HCT116 (cell line): ENCODE measurements around the gene ELMOD1.

Experiments used
- CBX3 ChIP-seq: IDR thresholded peaks from 2 replicates; pipeline ENCODE4 v1.6.1; 2012; ENCODE audit warnings: low read depth
- CEBPB ChIP-seq: IDR thresholded peaks from 2 replicates; pipeline ENCODE4 v1.6.1; 2012; ENCODE audit warnings: low read depth
- EZH2 ChIP-seq: fragments of 200-600 bp; sonication (generic); IDR thresholded peaks from 2 replicates; pipeline ENCODE4 v1.6.1; 2017; ENCODE audit warnings: antibody characterized with exemption, mixed run types
- POLR2A ChIP-seq: IDR thresholded peaks from 2 replicates; pipeline ENCODE4 v1.7.0; 2011; ENCODE audit warnings: borderline replicate concordance; ENCODE audit not compliant: insufficient read depth, insufficient read length; ENCODE audit errors: extremely low read depth
- POLR2AphosphoS5 ChIP-seq: IDR thresholded peaks from 2 replicates; pipeline ENCODE4 v1.6.1; 2011; ENCODE audit warnings: mild to moderate bottlenecking, low read depth, low read length, moderate library complexity
- RAD21 ChIP-seq: IDR thresholded peaks from 2 replicates; pipeline ENCODE4 v1.6.1; 2012; ENCODE audit warnings: low read depth, mild to moderate bottlenecking
- SRF ChIP-seq: IDR thresholded peaks from 2 replicates; pipeline ENCODE4 v1.6.1; 2012; ENCODE audit warnings: low read depth
- YY1 ChIP-seq: IDR thresholded peaks from 2 replicates; pipeline ENCODE4 v1.6.1; 2011; ENCODE audit warnings: low read length, low read depth, moderate library complexity, mild to moderate bottlenecking; ENCODE audit not compliant: insufficient replicate concordance; ENCODE audit errors: extremely low read depth
- ZNF274 ChIP-seq: fragments of 200-500 bp; sonication (Bioruptor generic); IDR thresholded peaks from 2 replicates; pipeline ENCODE4 v1.6.1; 2014; ENCODE audit warnings: mild to moderate bottlenecking, low read depth, low read length, inconsistent platforms
- TF ChIP-seq, protein P1 (sequence below): IDR thresholded peaks from 2 replicates; pipeline ENCODE4 v1.6.1; 2012; ENCODE audit warnings: low read depth
- TF ChIP-seq, protein P2 (sequence below), 3 experiments: fragments of 200-600 bp in 1 of 3; sonication (generic) in 1 of 3; IDR thresholded peaks in 2 of 3; conservative IDR thresholded peaks in 1 of 3; 2 replicates each; pipeline ENCODE4 v1.5.1; 2012 to 2017; ENCODE audit warnings: low read depth in 2 of 3, low read length in 2 of 3, antibody characterized with exemption in 1 of 3, borderline replicate concordance in 1 of 3, control low read depth in 1 of 3, mild to moderate bottlenecking in 1 of 3, mixed read lengths in 1 of 3, mixed run types in 1 of 3, moderate library complexity in 1 of 3; ENCODE audit not compliant: insufficient read depth in 1 of 3
- TF ChIP-seq, protein P3 (sequence below): IDR thresholded peaks from 2 replicates; pipeline ENCODE4 v1.6.1; 2012
- TF ChIP-seq, protein P4 (sequence below): IDR thresholded peaks from 2 replicates; pipeline ENCODE4 v1.6.1; 2012

DNA sequence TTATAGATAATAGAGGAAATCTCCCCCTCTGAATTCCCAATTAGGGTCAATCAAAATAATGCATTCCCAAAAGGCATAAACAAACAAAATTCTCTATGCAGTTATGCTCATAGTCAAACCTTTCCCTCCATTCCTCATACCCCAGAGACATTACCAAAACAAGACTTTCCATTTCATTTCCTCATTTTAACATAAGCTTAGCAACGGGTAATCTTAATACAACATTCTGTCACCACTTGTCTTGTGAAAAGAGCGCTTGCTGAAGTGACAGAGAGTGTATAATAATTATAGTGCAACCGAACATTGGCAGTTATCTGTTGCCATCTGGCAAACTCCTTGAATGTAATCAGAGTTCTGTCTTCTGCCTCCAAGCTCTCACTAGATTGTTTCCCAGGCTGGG, 122.1 kb downstream of the ELMOD1 start:
- TF ChIP-seq CEBPB (no peak), CBX3 (no peak), SRF (no peak), POLR2AphosphoS5 (no peak), RAD21 (no peak), ZNF274 (no peak), EZH2 (no peak), YY1 (no peak), POLR2A (no peak)
- TF ChIP-seq, protein P1, sequence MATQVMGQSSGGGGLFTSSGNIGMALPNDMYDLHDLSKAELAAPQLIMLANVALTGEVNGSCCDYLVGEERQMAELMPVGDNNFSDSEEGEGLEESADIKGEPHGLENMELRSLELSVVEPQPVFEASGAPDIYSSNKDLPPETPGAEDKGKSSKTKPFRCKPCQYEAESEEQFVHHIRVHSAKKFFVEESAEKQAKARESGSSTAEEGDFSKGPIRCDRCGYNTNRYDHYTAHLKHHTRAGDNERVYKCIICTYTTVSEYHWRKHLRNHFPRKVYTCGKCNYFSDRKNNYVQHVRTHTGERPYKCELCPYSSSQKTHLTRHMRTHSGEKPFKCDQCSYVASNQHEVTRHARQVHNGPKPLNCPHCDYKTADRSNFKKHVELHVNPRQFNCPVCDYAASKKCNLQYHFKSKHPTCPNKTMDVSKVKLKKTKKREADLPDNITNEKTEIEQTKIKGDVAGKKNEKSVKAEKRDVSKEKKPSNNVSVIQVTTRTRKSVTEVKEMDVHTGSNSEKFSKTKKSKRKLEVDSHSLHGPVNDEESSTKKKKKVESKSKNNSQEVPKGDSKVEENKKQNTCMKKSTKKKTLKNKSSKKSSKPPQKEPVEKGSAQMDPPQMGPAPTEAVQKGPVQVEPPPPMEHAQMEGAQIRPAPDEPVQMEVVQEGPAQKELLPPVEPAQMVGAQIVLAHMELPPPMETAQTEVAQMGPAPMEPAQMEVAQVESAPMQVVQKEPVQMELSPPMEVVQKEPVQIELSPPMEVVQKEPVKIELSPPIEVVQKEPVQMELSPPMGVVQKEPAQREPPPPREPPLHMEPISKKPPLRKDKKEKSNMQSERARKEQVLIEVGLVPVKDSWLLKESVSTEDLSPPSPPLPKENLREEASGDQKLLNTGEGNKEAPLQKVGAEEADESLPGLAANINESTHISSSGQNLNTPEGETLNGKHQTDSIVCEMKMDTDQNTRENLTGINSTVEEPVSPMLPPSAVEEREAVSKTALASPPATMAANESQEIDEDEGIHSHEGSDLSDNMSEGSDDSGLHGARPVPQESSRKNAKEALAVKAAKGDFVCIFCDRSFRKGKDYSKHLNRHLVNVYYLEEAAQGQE: no peak
- TF ChIP-seq, protein P2, sequence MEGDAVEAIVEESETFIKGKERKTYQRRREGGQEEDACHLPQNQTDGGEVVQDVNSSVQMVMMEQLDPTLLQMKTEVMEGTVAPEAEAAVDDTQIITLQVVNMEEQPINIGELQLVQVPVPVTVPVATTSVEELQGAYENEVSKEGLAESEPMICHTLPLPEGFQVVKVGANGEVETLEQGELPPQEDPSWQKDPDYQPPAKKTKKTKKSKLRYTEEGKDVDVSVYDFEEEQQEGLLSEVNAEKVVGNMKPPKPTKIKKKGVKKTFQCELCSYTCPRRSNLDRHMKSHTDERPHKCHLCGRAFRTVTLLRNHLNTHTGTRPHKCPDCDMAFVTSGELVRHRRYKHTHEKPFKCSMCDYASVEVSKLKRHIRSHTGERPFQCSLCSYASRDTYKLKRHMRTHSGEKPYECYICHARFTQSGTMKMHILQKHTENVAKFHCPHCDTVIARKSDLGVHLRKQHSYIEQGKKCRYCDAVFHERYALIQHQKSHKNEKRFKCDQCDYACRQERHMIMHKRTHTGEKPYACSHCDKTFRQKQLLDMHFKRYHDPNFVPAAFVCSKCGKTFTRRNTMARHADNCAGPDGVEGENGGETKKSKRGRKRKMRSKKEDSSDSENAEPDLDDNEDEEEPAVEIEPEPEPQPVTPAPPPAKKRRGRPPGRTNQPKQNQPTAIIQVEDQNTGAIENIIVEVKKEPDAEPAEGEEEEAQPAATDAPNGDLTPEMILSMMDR (IDR thresholded peaks at IDR 0.05 in 2 of 3, conservative IDR thresholded peaks at IDR 0.05 in 1 of 3; ENCODE audit: borderline replicate concordance in 1 of 3, insufficient read depth in 1 of 3, low read depth in 2 of 3, low read length in 2 of 3): no peak
- TF ChIP-seq, protein P3, sequence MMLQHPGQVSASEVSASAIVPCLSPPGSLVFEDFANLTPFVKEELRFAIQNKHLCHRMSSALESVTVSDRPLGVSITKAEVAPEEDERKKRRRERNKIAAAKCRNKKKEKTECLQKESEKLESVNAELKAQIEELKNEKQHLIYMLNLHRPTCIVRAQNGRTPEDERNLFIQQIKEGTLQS: no peak
- TF ChIP-seq, protein P4, sequence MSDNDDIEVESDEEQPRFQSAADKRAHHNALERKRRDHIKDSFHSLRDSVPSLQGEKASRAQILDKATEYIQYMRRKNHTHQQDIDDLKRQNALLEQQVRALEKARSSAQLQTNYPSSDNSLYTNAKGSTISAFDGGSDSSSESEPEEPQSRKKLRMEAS: no peak
